Transverse colon (tissue), 4 donors: ENCODE data around the gene IFIH1.

ENCODE experiments used
- CTCF ChIP-seq, 5 experiments: fragments of 200-600 bp in 3 of 5; fragments of 450-650 bp in 2 of 5; sonication (generic) in 3 of 5; IDR thresholded peaks; 1 replicate in 2 of 5; 2 replicates in 3 of 5; pipeline ENCODE4 v1.5.1; 2016 to 2017; ENCODE audit warnings: antibody characterized with exemption in 5 of 5, inconsistent platforms in 3 of 5, mild to moderate bottlenecking in 2 of 5, moderate library complexity in 1 of 5
- EP300 ChIP-seq: sonication (generic); formaldehyde crosslinking; IDR thresholded peaks from one replicate; pipeline ENCODE4 v1.6.1; 2017; ENCODE audit warnings: antibody characterized with exemption, low read depth
- POLR2A ChIP-seq: fragments of 450-650 bp; IDR thresholded peaks from one replicate; pipeline ENCODE4 v1.6.1; 2016; ENCODE audit warnings: antibody characterized with exemption, mild to moderate bottlenecking, moderate library complexity
- POLR2AphosphoS5 ChIP-seq, 3 donors: sonication (generic); formaldehyde crosslinking; IDR thresholded peaks; one replicate each; pipeline ENCODE4 v1.6.1; 2016; ENCODE audit warnings: antibody characterized with exemption in 3 of 3

GRCh38 chr2:162232671-162233070, 85.8 kb downstream of the IFIH1 start:
- TF ChIP-seq POLR2A (no peak), CTCF (IDR thresholded peaks at IDR 0.05) (no peak), EP300 (no peak), POLR2AphosphoS5 (IDR thresholded peaks at IDR 0.05) (no peak)
